GM12891 (cell line): Measurements from ENCODE around the gene NDFIP1.

ENCODE experiments used
- DNase-seq: peaks from one replicate; pipeline ENCODE4 v3.0.0; 2011; ENCODE audit warnings: low spot score; ENCODE audit not compliant: insufficient read length
- FAIRE-seq: peaks from 2 replicates; lab custom pipeline; 2011; peaks lifted over from hg19 to GRCh38; lab: Jason Lieb, UNC
- PAX5 ChIP-seq: IDR thresholded peaks from 2 replicates; pipeline ENCODE4 v1.6.1; 2011; ENCODE audit warnings: low read length, moderate library complexity, mild to moderate bottlenecking; ENCODE audit not compliant: insufficient read depth, severe bottlenecking
- POLR2A ChIP-seq: IDR thresholded peaks from 2 replicates; pipeline ENCODE4 v1.6.1; 2011; ENCODE audit warnings: low read depth, low read length, control low read depth
- POLR2AphosphoS5 ChIP-seq: IDR thresholded peaks from 2 replicates; pipeline ENCODE4 v1.6.1; 2011; ENCODE audit warnings: low read depth, low read length, control low read depth
- POU2F2 ChIP-seq: IDR thresholded peaks from 2 replicates; pipeline ENCODE4 v1.6.1; 2011; ENCODE audit warnings: low read depth, mild to moderate bottlenecking, control low read depth, low read length, moderate library complexity
- SPI1 ChIP-seq: IDR thresholded peaks from 2 replicates; pipeline ENCODE4 v1.6.1; 2011; ENCODE audit warnings: low read depth, low read length, control low read depth
- TAF1 ChIP-seq: IDR thresholded peaks from 2 replicates; pipeline ENCODE4 v1.6.1; 2011; ENCODE audit warnings: low read depth, low read length, control low read depth

Gene NDFIP1

DNA sequence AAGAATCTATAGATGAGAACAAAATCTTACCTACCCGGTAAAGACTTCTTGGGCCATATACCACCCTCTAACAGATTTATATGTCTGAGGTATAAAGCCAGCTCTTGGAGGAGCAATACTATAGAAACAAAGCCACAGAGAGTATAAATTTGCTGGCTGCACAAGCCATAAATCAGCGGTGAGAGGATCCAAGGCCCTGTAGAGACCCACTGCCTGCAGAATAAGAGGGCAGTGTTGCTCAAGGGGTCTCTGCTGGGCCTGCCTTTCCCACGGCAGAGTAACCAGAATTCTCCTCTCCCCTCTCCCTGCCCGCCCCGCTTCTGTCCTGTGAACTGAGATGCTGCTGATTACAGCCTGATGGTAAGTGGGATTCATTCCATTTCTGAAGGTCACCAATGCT lies 89.2 kb downstream of the NDFIP1 start:
- no peak for TF ChIP-seq PAX5
- TF ChIP-seq POU2F2 = no peak
- TF ChIP-seq POLR2A = no peak
- TF ChIP-seq POLR2AphosphoS5 = no peak
- TF ChIP-seq TAF1 = no peak
- no peak for TF ChIP-seq SPI1
- no peak for DNase-seq
- no peak for FAIRE-seq

DNA sequence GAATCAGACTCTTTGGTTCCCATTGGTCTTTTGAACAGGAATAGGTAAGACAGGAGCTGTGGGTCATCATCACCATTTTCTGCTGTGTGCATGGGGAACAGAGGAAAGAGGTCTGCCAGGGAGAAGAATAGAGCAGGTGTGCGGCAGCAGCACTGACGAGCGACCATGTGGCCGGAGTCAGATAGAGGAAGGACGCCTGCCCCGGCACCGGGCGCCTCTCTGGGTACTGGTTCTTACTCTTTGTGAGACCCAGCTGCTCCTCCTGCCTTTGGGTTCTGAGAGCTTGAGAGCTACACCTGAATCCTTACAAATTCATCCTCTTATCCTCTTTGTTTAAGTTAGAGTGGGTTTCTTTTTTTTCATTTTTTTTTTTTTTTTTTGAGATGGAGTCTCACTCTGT lies 90.8 kb downstream of the NDFIP1 start:
- no peak for FAIRE-seq
- TF ChIP-seq POU2F2 (no peak), POLR2A (no peak), PAX5 (no peak), TAF1 (no peak), POLR2AphosphoS5 (no peak), SPI1 (no peak)
- DNase-seq = no peak

DNA sequence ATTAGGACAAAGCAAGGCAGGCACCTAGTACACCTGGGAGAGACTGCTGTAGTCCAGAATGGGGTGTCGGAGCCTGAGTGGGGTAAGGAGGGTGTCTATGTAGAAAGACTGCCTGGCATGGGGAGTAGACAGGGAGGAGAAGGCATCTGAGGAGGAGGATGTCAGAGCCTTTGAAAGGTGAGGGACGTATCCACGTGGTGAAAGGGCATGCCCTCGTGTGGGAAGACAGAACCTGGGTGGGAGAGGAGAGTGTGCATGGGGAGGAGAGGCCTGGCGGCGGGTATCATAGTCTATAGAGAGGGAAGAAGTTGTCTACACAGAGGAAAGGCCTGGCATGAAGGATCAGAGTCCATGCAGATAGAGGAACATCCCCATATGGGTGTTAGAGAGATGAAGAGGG lies 91.8 kb downstream of the NDFIP1 start:
- DNase-seq (no peak), FAIRE-seq (no peak)
- TF ChIP-seq SPI1 (no peak), POLR2A (no peak), PAX5 (no peak), POLR2AphosphoS5 (no peak), TAF1 (no peak), POU2F2 (no peak)

DNA sequence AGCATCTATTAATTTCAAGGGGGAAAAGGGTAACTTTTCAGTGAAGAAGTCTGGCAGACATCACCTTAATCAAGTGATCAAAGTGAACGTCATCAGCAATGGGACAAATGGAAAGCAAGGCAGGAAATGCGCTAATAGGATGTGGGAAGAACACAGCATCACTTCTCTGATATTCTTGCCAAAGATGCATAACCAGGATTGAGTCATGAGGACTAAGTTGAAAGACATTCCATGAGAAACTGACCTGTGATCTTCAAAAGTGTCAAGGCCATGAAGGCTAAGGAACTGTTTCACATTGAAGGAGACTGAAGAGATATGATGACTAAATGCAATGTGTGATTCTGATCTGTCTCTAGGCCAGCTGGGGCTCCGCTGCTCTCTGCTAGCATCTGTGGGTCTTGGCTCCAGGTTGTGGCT lies 92.9 kb downstream of the NDFIP1 start:
- FAIRE-seq (no peak), DNase-seq (no peak)
- TF ChIP-seq POLR2AphosphoS5 (no peak), POLR2A (no peak), SPI1 (no peak), TAF1 (no peak), PAX5 (no peak), POU2F2 (no peak)

DNA sequence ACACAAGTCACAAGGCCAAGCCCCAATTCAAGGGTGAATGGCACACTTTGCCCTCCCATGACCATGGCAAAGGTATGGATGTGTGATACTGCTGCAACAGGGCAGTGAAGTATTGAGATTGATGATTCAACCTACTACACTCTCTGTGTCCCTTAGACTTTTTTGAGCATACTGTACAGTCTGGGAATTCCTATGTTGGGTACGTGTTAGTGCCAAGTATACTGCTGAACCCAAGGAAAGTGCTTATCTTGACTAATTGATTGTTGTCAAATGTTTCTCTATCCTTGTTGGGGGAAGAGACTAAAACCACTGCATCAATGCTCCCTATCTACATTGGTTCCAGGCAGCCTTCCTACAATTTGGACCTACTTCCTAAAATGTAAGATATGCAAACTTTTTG lies 93.7 kb downstream of the NDFIP1 start:
- TF ChIP-seq PAX5 = no peak
- no peak for TF ChIP-seq POLR2AphosphoS5
- TF ChIP-seq SPI1 = no peak
- no peak for TF ChIP-seq TAF1
- no peak for TF ChIP-seq POU2F2
- FAIRE-seq (no peak), DNase-seq (no peak)
